NCI-H187 treated with DMSO at 0.1 percent for 48 hours (cell line): Measurements from ENCODE around the gene FHOD3.
"Not testable (repeated sequence)": the region's sequence is repeated elsewhere in the genome, so short reads cannot be mapped to it uniquely, and the experiment has no call there.

Experiments used
- DNase-seq: peaks from one replicate; lab custom pipeline; 2025; lab: John Stamatoyannopoulos, UW

FHOD3 gene

DNA sequence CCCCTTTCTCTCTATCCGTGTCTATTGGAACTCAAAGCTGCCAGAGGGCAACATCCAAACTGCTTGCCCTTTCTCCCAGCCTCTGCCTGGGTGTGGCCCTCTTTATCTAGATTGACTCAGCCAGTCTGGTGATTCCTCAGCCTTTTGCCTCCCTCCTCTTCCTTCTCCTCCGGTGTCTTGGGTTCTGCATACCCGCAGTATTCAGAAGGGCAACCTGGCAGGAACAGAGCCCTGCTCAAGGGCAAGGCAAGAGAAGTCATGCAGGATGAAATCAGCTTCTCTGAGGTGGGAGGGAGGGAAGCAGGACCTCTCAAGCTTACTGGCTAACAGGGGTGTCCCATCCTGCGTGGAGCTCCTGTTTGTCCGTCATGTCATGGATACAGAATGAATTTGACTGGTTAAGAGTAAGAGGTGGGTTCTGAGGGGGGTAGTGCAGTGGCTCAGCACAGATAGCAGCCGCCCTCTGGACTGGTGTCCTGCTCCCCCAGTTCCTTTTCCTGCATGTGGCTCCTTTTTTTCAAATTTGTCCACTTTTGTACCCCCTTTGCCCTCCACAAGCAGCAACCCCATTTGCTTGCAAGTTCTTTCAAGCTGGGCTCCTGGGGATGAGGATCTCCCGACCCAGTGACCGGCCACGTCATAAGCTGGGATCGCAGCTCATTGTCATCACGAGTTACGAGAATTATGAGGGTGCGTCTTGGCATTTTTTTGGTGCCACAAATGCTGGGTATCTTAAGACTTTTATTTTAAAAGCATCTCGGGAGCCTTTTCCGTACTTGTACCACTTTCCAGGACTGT is 154.1 kb downstream of the FHOD3 start:
- DNase-seq, result no peak

DNA sequence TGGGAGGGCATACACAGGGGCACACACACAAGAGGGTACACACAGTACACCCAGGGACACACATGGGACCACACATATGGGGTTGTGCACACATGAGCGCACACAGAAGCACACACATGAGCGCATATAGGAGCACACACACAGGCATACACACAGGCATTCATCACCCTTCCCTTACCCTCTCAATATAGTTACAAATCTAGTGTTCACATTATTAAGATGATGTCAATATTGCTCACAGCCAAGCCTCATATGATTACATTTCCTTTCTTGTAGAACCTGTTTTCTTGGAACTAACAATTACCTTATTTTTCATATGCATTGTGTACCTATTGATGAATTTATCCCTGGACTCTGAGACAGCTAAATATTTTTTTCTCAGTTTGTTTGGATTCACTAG is 156.7 kb downstream of the FHOD3 start:
- DNase-seq, result no peak

DNA sequence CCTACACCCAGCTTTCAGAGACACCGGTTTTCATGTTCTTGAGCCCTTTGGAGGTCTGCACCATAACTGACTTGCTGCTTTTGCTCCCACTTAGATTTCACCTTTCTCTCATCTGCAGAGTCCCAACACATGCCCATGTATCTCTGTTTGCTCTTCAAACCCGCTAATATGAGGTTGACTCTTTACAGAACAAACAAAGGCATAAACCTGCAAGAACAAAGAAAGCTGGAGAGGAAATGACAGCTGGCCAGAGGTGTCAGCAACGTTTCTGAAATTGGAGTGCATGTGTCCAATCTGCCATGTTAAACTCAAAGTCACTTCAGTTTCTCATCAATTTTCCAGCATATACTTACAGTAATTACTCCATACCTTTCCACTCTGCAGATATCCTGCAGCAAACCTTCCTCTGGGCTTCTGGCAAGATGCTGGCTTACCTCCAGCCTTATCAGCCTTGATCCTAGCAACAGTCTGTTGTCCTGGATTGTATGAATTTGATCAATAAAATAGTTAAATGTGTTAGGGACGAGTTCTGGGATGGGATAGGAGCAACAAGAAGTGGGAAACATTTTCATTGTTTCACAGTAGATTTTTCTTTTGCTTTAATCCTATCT is 157.4 kb downstream of the FHOD3 start:
- DNase-seq, result no peak

DNA sequence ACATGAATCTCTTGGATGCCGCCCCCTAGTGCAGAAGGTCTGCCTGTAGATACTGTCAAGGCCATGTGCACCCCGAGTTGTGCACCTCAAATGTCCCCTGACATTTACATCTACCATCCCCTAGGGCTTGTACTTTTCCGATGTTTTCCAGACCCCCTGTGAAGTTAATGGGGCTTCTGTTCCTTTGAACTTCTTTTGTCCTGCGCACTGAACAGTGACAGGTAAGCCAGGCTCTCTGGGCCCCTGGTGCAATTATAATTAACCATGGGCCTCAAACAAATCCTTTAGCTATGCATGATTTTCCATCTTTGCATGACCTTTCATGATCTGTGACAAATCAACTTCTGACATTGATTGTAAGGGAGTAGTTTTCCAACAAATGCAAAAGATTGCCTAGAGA is 158.4 kb downstream of the FHOD3 start:
- no peak for DNase-seq

DNA sequence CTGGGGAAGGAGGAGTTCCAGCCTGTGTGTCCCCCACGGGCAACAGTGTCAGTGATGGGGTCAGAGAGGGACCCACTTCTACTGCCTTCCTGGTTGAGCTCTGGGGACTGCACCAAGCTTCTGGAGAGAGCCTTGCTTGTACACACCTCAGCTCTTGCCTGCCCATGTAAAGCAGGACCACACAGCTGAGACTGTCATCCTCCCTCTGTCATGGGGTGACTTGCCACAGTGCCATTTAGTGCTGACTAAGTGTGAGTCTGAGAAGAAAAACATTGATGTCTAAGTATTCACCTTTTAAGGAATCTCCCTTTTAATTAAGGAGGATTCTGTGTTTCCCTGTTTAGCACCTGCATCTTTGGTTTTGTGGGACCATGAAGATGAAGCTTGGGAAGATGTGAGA is 159.1 kb downstream of the FHOD3 start:
- DNase-seq, result no peak

DNA sequence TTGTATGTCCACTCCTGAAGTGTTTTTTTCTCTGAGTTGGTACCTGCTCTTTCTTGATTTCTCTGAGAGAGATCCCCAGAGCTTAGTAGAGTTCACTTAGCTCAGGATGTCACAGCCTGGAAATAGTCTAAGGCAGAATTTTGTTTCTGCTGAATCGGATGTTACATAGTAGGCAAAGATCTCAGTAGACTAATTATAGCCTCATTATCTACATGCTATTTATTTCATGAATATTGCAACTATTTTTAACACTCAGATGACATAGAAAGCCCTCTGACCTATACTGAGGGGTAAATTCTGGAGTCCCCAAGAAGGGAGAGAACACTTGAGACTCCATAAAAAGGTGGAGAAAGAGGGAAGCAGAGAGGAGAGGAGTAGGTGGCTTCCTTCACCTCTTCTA is 160.2 kb downstream of the FHOD3 start:
- DNase-seq, result no peak

DNA sequence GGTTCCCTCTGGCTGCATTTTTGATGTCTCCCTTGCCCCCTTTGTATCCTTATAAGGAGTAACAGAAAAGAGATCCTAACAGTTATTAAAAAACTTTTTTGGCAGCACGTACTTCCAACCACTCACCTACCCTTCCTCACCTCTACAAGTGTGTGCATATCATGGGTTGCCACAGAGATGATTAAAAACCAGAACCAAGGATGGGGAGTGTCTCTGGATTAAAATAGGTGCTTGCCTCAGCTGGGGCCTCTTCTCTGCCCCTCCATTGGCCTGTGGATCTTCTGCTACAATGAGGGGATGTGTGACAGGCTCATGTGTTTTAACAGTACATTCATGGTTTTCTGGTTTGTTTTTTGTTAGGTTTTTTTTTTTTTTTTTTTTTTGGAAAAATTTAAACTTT is 160.8 kb downstream of the FHOD3 start:
- no peak for DNase-seq

DNA sequence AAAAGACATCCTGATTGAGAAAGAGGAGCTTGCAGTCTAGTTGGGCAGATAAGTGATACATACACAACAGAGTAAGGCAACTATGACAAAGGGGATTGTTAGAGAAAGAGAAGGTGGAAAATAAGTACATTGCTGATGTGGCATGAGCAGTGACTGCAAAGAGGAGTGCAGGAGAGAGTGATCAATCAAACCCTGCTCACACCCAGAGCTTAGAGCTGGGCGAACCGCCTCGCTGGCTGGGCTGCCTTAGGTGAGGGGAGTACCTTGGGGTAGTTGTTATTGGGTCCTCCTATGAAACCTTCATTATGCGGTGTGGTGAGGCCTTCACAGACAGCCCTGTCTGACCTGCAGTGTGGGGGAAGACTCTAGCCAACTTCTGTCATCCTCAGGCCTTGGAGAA is 161.7 kb downstream of the FHOD3 start:
- no peak for DNase-seq

DNA sequence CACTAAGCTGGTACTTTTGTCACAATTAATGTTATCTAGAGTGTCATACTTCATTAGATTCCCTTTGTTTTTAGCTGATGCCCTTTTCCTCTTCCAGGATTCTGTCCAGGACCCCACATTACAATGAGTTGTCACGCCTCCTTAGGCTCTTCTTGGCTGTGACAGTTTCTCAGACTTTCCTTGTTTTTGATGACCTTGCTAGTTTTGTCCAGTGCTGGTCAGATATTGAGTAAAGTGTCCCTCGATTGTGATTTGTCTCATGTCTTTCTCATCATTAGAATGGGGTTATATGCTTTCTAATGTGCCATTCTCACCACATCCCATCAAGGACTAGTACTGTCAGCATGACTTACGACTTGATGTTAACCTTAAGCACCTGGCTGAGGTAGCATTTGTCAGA is 162.3 kb downstream of the FHOD3 start:
- DNase-seq, result no peak

DNA sequence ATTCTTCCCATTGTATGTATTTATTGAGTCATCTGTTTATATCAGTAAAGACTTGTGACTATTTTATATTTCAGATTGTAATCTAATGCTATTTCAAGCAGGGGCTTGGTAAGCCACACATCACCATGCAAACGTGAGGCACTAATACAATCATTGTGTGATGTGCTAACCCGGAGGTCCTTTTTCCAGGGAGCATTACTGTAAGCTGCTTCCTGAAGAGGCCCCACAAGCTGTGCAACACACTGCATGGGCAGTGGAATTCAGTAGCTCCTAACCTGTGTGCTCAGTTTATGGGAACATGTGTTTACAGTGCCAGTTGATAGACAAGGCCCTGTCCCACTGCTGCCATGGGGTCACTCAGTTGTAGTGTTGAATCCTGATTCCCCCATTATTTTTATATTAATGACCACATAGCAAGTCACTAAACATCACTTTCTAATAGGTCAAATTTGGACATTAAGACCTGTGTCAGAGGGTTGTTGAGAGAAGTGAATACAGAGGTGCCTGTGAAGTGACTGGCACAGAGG is 162.9 kb downstream of the FHOD3 start:
- DNase-seq, result no peak

DNA sequence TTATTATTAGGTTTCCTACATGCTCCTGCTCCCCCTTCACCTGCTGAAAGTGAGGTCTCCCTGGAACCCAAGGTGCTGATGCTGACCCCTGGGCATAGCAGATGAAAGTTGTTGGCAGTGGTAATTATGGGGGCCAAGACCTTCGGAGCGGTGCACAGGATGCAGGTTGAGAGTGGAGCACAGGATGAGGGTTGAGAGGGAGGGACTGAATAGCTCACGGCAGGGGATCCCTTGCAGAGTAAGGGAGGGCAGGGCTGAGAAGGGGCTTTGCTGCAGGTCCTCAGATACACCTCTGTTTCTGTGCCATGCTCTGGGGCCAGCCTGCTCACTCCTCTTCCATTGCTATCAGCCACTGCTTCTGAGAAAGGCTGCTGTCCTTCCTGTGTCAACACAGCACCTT is 163.3 kb downstream of the FHOD3 start:
- DNase-seq, result no peak

DNA sequence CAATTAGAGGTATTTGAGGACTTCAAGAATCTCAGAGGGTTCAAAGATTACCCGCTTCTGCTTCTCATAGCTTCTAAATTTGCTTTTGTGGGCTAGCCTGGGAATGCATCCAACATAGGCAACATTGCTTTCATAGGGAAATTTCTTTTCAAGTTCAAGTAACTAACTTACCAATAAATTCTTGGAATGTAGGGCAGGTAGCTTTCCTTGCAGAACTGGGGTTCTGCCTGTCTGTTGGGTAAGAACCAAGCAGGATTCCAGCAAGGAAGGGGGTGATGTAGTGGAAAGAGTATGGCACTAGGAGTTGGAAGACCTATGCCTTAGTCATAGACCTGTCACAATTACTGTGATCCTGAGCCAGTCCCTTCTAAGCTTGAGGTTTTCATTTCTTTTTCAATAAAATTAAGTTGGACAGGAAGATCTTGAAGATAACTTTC is 164.1 kb downstream of the FHOD3 start:
- DNase-seq, result no peak

DNA sequence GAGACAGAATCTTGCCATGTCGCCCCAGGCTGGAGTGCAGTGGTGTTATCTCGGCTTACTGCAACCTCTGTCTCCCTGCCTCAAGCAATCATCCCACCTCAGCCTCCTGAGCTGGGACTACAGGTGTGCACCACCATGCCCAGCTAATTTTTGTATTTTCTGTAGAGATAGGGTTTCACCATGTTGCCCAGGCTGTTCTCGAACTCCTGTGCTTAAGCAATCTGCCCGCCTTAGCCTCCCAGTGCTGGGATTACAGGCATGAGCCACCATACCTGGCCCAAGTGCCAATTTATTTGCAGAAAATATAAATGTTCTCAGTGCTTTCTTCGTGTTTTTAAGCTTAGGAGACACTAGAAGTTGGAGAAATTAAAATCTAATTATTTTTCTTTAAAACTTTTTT is 166.0 kb downstream of the FHOD3 start:
- not testable (repeated sequence) for DNase-seq

DNA sequence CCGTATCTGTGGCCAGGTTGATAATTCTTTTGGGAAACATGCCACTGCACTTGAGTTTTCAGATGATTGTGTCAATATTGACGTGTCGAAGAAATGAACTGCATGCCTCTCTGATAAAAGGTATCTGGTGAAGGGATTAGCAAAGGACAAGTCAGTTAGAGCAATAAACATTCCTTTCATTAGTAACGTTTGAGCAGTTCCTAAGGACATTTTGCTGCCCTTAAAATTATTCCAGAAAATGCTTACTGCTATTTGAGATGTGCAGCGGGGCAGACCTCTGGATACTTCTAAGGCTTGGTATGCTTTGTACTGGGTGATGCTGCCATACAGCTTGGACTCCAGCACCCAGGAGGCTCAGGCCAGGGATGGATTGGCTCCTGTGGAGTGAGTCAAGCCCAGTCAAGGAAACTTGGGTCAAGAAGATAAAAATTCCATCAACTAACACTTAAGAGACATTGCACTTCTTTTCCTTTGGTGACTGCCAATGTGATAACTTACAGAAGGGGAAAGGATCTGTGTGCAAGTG is 166.7 kb downstream of the FHOD3 start:
- no peak for DNase-seq

DNA sequence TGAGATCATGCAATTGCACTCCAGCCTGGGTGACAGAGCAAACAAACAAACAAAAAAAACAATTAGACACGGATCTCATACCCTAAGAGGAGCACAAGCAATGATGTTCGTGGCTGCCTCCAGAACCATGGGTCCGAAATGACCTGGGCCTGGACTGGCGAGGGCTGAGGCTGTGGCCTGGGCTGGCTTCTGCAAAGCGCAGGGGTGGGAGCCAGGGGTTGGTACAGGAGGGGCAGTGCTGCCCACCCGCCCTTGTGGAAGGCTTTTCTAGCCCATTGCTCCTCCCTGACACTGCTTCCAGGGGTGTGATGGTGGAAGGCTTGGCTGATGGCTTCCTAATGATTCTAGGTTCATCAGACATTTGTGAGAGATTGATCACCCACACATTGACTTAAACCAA is 167.8 kb downstream of the FHOD3 start:
- DNase-seq, result no peak

DNA sequence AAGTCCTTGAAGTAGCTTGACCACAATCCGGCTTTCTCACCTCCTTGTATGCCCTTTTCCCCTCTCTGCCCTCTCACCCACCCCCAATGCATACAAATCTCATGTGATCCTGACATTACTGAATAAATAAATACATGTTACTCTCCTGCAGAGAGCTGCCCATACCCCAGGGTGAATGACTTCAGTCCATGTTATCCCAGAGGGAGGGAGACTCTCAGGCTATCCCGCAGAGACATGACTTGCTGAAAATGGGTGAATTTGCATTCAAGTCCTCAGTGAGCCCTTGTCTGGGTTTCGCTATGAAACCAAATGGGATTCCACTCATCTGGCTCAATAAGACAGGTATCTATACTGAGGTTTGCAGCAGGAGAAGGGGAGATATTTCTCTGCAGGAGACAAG is 168.5 kb downstream of the FHOD3 start:
- no peak for DNase-seq

DNA sequence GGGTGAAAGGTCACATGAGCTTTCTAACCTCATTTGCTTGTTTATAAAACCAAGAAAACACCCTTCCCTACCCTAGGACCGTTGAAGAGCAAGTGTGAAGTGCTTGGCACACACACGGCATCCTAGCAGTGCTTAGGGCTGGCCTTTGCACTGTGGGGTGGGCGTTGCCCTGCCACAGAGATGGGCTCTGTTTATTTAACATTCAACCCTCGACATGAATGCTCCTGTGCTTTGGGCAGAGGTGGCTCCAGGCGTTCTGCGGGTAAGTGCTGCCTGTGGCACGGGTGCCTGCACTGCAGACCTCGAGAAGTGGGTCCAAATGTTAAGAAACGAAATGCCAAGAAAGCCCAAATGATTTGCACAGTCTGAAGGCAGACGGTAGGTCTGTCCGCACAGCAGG is 170.1 kb downstream of the FHOD3 start:
- no peak for DNase-seq

DNA sequence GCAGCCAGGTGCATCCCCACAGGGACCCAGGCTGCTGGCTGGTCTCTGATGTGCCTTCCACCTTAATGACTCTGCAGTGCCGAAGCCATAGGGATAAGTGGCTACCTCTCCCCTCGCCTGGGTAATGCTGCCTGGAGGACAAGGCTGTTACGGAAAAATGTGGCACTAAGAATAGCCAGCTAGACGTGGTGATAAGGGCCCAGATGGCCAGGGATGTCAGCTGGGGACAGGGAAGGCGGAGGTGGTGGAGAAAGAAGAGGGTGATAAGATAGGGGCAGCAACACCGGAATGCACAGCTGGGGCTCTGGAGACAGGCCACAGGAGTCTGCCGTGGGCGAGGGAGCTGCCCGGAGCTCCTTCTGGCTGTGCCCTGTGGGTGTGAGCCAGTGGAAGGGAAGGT is 170.6 kb downstream of the FHOD3 start:
- DNase-seq, result no peak

DNA sequence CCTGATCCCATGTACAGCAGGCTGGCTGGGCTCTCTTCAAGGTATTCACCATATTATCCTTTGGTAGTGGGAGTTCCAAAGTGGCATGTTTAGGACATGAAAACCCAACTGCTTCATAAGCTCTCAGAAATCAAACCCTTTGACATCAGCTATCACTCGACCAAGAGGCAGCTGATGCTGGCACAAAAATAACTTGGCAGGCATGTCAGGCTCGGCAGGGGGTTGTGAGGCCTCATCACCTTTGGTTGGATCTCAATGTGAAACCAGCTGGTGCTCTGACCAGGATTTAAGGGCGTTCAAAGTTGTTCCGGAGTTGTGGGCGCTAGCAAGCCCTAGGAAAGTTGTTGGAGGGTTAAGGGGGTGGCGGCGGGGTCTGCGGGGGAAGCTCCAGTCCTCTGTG is 171.9 kb downstream of the FHOD3 start:
- DNase-seq, result no peak

DNA sequence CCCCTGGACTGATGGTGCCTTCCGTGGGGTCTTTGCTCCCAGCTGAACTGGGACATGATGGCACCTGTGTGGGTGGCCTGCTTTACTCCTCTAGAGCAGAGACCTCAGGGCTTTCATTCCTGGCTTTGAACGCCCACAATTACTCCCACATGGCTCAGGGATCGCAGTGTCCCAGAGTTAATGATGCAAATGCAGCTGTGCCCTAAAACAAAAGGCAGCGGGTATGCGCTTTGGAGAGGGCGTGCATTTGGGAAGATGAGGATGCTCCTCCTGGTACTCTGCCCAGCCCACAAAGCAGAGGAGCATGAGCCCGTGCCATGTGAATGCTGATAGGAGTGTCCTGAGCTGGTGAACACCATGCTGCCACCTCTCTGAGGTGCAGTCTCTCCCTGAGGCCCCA is 173.4 kb downstream of the FHOD3 start:
- DNase-seq, result no peak

DNA sequence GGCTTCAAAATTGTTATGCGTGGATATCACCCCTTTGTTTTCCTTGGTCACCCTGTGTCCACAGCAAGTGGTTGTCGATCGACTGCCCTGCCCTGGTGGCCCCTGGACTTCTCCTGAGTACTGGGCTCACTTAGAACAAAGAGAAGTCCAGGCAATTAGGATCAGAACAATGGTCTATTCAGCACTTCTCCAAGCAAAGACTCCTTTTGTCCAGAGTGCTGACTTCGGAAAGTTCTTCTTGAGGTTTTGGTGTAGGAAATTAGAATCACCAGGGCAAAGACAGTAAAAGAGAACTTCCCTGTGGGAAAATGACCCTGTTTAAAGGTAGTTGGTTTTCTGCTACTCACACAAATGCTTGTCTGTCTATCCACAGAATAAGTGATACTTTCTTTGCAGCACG is 173.9 kb downstream of the FHOD3 start:
- no peak for DNase-seq

DNA sequence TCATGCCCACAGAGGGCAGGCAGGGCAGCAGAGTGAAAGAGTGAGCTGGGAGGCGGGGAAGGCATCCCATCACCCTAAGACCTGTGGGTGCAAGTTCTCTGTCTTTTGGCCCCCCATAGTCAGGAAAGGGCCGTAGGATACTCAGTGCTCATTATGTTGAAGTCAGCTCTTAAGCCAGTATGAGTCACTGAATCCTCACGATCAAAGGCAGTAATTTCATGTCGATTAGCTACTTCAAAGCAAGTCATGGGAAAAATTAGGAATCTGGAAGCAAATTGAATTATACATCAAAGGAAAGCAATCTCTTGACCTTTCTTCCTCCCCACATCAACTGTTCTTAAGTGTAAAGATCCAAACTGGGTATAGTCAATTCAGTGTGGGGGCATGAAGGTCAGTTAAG is 178.9 kb downstream of the FHOD3 start:
- DNase-seq, result no peak

DNA sequence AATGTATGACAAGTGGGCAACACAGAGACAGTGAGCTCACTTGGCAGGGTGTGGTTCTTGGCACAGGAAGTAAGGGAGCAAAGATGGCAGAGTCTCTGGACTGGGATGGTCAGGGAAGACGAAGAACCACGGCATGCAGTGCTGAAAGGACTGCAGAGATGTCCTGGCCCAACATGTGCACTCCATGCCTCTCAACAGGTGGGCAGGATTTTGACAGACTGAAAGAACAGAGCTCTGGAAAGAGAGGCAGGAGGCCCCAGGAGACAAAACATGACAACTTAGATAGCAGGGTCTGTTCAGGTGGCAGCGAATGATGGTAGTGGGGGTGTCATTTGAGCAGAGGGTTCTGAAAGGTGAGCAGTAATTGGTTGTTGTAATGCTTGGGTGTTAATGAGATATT is 180.3 kb downstream of the FHOD3 start:
- DNase-seq, result no peak
